GM21390 (cell line): Measurements from ENCODE around the gene OR2AG1.

Source experiments
- ATAC-seq: cut with Tn5 transposase; IDR thresholded peaks from one replicate; pipeline ENCODE4 v1.9.1; 2021; ENCODE audit not compliant: unreplicated experiment

Gene OR2AG1, protein sequence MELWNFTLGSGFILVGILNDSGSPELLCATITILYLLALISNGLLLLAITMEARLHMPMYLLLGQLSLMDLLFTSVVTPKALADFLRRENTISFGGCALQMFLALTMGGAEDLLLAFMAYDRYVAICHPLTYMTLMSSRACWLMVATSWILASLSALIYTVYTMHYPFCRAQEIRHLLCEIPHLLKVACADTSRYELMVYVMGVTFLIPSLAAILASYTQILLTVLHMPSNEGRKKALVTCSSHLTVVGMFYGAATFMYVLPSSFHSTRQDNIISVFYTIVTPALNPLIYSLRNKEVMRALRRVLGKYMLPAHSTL

DNA sequence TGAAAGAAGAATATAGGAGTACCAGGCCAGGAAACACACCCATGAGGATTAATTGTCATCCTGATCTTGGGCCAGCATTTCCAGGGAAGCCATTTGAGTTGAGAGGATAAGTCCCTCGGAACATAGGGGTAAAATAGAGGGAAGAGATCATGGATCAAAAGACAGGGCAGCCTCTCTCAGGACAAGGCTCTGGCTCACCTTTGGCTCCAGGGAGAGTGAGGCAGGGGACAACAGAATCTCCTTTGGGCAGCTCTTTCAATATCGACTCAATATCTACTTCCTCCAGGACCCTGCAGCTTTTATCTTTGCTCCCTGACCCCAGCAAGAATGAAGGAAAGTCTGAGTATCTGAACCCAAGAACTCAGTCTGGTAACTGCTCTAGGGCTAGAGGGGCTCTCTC lies at the start of gene OR2AG1:
Gene OR2AG1 (plus strand): TSS at position 301 of the 400 bp plus-strand sequence. CDS start 2,018 bp downstream, outside the sequence.
- no peak for ATAC-seq

DNA sequence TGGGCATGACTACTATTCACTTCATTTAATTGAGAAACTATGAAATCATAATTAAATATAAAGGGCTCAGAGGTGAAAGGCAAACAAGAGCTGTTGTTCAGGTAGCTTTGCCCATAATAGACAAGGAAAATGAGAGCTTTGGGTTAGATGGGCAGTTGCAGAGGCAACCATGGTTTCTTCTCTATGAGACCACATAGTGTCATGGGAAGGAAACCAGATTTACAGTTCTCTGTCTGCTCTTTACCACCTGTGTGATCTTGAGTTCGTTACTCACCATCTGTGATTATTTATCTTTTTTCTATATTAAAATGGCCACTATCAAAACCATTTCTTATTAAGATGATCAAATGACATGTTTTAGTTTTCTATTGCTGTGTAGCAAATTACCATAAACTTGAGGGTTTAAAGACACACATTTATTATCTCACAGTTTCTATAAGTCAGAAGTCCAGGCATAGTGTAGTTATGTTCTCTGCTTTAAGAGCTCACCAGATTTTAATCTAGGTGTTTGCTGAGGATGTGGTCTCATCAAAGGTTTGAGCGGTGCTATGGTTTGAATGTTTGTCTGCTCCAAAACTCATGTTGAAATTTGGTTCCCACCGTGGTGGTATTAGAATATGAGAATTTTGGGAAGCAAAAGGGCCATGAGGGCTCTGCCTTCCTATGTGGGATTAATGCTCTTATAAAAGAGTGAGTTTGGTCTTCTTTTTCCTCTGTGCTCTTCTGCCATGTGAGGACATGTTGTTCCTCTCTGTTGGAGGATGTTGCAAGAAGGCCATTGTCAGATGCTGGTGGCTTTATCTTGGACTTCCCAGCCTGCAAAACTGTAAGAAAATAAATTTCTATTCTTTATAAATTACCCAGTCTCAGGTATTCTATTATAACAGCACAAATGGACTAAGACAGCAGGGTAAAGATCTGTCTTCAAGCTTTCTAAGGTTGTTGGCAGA lies 49.2 kb upstream of the OR2AG1 start:
- ATAC-seq, result no peak

DNA sequence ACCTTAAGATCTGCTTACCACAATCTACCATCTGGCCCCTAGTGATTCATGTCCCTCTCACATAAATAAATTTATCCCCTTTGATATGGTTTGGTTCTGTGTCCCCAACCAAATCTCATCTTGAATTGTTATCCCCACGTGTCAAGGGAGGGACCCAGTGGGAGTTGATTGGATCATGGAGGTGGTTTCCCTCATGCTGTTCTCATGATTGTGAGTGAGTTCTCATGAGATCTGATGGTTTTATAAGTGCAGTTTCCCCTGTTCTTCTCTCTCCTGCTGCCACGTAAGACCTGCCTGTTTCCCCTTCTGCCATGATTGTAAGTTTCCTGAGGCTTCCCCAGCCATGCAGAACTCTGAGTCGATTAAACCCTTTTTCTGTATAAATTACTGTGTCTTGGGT lies 48.2 kb upstream of the OR2AG1 start:
- ATAC-seq, result no peak

DNA sequence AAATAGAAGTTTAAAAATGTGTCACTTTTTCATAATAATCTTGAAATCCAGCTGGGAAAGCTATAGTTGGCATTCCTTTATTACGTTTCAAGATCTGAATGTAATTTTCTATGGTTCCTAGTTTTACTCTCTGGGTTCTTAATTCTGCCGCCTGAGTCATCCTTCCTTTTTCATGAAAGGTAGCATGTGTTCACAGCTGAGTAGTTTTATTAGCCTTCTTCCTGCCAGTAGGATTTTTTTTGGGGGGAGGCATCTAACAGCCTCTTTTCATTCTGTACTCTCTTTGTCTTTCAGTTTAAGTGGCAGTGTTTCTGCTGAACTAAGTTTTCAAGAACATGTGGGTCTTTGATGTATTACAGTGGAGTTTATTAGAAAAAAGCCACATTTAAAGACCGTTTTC lies 47.5 kb upstream of the OR2AG1 start:
- ATAC-seq, result no peak

DNA sequence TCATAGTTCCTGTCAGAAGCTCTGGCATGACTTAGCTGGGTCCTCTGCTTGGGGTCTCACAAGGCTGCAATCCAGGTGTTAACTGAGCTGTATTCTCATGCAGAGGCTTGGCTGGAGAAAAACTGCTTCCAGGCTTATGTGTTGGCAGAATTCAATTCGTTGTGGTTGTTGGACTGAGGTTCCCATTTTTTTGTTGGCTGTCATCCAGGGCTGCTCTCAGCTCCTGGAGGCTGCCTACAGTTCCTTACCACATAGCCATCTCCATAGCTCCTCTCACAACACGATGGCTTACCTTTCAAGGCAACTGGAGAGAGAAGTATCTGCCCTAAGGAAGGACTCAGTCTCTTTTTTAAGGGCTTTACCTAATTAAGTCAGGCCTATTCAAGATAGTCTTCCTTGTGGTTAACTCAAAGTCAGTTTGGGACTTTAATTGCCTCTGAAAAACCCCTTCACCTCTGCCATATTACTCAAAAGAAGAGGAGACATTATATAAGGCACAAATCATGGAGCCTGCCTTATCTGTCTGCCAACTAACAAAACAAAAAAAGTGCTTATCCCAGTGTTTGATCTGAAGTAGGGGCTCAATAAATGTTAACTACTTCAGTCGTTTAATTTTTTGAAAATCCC lies 46.2 kb upstream of the OR2AG1 start:
- no peak for ATAC-seq

DNA sequence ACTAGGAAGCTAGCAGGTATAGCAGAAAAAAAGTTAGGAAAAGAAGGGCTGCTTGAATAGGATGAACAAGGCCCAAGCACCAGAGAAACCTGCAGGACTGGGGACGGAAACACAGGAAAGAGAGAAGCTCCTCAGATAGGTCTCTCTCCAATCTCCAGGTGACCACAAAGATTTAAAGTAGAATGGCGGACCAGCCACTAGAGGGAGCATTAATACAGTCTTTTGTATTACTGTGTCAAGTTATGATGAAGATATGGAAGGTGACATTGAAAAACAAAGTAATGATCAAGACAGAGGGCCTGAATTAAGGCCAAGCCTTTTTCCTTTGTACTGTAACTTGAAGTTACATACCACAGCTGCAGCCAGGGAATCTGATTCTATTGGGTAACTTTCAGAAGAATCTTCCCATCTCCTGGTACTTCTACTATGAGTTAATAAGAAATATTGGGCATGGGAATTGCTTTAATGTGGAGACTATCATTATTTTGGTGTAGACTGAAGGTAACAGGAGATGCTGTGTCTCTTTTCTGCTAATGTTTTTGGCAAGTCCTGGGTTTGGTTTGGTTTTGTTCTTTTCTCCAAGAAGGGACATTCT lies 44.9 kb upstream of the OR2AG1 start:
- ATAC-seq, result peak; percentile 81

DNA sequence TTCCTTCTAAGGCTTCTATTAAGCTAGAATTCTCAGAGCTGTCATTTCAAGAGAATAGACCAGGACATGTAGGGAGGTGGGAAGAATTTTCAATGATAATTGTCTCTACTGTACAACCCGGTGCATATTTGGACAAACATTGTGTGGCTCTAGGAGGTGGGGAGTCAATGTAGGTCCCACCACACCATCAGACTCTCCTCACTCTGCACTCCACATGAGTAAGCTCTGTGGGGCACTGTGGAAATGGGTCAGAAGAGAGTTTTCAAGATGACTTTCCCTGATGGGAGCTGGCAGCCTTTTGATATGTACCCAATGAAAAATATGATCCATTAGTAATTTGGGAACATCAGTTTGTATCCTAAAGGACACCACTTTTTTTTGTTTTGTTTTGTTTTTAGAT lies 44.2 kb upstream of the OR2AG1 start:
- ATAC-seq, result no peak

DNA sequence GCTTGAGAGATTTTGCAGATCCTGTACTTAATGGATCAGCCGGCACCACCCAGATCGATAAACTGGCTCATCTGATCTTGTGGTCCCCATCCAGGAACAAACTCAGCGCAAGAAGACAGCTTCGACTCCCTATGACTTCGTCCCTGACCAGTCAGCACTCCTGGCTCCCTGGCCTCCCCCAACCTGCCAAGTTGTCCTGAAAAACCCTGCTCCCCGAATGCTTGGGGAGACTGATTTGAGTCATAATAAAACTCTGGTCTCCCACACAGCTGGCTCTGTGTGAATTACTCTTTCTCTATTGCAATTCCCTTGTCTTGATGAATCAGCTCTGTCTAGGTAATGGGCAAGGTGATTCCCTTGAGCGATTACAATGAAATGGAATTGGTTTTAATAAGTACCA lies 40.6 kb upstream of the OR2AG1 start:
- no peak for ATAC-seq

DNA sequence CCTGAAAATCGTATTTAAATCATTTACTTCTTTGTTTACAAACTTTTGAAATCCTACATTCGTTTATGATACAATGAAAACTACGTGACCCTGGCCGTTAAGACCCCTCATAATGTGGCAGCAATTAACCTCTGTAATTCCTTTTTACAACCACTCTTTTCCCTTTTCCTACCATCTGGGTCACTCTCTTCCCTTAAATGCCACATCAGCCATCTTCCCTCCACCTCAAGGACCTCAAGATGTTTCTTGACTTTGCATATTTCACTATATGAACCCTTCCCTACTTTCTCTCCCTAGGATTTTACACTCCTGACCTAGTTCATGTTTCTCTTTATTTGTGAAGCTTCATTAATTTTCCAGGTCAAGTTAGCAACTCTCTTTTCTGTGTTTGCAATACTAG lies 37.8 kb upstream of the OR2AG1 start:
- ATAC-seq, result no peak

DNA sequence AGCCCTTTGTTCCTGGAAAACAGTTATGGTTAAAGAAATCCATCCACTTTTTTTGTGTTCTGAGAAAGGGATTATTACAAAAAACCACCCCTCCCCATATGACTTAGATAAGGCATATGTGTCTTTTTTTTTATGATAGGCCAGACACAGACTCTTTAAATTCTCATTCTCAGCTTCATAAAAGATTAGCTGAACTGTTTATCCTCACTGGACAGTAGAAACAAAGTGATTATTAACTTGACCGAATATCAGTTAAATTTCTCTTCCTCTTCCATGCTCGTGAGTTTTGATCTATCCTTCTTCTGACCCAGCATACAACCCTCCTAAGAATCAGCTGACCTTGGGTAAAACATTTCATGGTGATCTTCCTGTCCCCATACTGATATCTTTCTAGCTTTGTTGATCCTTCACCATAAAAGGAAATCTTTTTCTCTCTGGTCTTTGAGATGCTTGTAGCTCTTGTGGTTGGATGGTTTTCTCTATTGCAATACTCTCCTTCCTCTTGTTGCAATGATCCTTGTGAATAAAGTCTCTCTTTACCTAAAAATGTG lies 37.3 kb upstream of the OR2AG1 start:
- ATAC-seq, result peak; percentile 59

DNA sequence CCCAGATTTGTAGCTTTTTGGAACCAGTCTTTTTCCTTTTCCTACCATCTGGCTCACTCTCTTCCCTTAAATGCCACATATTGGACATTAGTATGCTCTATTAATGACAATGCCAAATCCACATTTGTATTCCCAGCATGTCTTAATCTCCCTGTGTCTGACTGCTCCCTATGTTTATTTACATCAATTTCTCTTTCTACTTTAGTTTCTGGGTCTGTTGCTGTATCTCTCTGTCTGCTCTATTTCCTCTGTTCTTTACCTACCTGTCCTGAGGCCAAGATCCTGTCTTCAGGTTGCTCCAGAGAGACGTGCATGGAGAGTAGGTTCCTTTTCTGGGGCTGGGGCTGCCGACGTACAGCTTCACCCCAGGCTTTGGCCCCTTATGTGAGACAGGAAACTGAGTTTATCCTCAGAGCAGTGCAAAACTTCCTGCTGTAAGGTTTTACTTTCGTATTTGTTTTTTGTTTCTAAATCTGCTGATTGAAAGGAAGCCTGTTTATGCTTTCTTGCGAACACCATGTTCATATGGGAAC lies 36.7 kb upstream of the OR2AG1 start:
- ATAC-seq, result peak; percentile 83

DNA sequence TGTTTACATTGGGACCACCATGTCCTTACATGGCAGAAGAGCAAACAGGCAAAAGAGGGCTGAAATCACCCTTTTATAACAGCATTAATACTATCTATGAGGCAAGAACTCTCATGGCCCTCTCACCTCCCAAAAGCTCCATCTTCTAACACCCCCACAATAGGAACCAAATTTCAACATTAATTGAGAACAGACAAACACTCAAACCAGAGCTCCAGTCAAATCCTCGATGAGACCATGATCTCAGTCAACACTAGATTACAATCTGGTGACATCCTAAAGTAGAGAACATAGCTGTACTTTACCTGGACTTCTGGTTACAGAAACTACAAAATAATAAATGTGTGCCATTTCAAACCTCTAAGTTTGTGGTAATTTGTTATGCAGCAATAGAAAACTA lies 36.2 kb upstream of the OR2AG1 start:
- no peak for ATAC-seq

DNA sequence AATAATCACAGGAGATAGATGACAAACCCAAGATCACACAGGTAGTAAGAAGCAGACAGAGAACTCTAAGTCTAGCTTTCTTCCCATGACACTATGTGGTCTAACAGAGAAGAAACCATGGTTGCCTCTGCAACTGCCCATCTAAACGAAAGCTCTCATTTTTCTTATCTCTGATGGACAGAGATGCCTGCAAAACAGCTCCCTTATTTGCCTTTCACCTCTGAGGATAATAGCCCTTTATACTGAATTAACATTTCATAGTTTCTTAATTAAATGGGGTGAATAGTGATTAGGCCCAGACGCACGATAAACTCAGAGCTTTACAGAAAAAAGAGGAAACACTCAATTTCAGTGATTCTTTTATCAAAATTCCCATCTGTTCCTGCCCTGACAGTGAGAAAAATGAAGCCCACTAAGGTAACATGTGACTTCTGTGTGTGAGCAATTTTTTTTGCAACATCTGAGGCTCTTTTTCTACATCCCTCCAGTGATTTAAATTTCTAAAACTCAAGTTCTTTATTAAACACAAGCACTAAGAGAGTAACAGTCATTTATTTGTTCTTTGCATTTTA lies 35.6 kb upstream of the OR2AG1 start:
- no peak for ATAC-seq

DNA sequence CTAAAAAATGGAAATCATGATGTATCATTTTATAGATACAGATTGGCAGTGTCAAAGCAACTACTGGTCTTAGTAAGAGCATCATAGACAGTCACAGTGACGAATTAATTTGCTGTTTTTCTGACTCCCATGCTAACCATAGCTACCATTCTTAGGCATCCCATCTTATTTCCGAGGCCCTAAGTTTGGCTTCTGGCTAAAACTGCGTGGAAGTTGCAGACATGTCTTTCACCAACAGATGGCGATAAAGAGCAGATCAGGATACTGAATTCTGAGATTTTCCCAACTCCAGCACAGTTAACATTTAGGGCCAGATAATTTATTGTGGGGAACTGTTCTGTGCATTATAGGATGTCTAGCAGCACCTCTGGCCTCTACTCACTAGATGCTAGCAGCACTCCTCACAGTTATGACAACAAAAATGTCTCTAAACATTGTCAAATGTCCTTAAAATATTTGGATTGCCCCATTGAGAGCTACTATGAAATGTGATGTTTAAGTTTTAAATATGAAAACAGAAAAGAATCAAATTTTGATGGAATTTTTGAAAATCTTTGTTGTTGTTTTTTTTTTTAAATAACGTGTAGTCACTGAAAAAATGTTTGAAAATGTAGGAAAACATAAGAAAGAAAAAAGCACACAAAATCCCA lies 27.4 kb upstream of the OR2AG1 start:
- ATAC-seq, result no peak

DNA sequence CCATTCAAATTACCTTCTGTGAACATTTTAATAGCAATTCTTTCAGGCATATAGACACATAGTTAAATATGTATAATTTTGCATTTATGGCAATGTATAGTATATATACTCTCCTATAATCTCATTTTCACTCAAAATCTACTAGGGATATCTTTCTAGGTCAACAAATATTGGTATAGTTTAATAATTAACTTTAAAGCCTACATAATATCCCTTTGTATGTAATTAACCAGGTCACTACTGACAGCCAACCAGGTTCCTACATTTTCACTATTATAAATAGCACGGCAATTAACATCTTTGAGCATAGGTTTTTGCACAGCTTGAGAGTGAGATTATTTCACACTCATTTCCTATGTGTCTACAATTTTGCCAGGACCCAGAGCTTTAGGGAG lies 26.9 kb upstream of the OR2AG1 start:
- ATAC-seq, result no peak

DNA sequence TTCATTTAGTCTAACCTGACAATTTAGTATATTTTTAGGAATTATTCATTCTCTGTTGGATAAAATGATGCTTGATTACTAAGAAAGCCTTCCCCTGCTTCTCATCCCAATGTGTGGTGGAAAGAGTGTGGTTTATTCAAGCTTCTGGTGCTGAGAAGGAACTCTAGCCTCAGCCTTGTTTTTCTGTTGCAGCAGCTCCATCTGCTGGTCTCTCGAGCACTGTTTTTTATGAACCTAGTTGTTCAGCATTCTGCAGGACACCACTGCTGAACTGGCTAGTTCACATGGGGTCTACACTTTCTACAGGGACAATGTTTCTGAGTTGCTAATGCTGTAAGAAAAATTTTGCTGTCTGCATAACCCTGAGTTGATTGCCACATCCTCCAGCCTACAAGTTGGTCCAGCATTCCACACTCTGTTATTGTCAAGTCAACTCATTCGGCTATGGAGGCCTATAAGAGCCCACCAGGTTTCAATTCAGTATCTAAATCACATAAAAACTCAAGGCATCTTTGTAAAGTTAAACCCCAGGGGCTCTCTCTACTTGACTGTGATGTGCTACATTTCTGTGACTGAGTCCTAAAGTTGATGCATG lies 25.4 kb upstream of the OR2AG1 start:
- peak; percentile 77 for ATAC-seq

DNA sequence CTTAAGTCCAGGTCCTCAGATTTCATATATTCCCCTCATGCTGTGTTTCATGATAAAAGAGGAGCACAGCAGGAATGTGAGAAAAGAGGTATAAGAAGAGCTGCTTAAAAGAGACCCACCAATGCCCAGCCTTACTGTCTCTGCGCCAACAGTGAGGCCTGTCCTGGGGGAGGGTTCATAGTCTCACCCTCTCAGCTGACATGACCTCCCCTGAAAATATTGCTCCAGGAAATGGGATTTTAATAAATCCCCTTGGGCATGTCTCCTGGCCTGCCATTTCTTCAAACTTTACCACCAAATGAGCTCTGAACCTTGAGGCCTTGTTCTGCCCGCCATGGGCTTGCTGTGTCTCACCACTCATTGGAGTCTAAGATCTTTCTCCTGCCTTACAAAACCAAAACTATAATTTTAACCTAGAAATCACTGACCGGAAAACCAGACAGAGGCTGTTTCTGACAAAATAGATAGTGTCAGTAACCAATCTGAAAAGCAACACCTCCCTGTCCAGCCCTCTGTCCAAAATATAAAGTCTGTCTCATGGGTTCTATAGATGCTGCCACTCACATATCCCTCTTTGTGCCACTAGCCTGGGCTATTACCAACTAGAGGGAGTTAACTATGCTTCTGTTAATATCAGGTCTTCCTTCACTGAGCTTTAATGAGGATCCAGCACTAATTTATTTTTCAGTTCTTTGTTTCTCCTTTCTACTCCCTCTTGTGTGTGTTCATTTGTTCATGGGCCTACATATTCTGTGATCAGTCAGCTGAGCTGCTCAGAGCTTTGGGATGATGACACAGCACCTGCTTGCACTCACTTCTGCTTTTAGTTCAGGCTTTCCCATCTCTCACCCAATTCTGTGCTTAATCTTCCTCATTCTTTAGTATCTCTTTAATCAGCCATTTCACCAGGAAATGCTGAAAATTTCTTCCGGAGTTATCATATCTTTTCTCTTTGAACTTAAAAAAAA lies 10.6 kb upstream of the OR2AG1 start, which contains the start of gene OR2AG2:
Gene OR2AG2 (minus strand): TSS at position 51 of the 968 bp plus-strand sequence. CDS start 3,019 bp downstream, outside the sequence.
- peak; percentile 89 for ATAC-seq

DNA sequence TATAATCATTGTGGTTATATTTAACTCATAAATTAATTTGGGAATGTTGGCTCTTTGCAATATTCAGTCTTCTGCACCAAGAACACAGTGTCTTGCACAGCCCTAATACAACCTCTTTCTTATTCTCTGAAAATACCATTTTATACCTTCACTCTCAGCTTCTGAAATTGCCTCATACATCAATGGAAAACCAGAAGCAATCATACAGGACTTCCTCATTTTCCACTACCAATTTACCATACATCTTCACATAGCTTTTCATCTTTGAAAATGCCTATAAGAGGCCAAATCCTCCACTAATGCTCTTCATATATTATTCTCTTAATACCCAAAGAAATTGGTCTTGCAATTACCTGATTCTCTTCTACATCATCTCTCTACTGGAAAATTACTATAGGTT lies 4.3 kb upstream of the OR2AG1 start:
- ATAC-seq, result no peak
